EL (cell line): ENCODE data around the gene ITK.

Experiments
- DNase-seq: peaks from one replicate; pipeline ENCODE4 v3.0.0-alpha.2; 2016

ITK gene

GRCh38 chr5:157284458-157285212 lies 104.0 kb downstream of the ITK start:
- DNase-seq, result no peak

- no peak for DNase-seq
Measured at GRCh38 chr5:157285310-157286035, 104.8 kb downstream of the ITK start.

GRCh38 chr5:157286761-157287211 lies 106.1 kb downstream of the ITK start:
- DNase-seq, result no peak

DNA sequence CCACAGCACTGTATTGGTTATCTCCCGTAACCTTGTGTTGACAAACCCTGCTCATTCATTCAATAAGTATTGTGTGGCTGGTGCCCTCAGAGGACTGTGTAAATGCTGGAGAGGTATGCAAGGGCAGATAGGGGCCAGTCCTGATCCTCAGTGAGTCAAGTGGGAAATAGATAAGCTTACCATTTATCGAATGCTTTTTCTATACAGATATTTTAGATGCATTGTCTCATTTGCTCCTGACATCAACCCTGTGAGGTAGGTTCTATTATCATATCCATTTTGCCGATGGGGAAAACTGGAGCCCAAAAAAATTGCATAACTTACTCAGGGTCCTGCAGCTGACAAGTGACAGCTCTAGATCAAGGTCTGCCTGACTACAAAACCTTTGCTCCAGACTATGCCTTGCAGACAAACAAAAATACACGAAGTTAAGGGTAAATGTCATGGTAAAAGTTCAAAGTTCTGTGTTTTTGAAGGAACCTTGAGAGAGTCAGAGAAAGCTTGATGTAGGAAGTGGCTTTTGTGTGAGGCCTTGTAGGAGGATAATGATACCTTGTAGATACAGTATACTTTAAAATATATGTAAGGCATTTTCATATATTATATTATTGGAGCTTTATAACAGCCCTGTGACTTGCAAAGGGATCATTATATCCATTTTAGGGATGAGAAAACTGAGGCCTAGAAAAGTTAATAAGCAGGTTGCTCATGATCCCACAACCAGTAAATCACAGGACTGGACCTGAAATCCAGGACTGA lies 107.9 kb downstream of the ITK start:
- DNase-seq, result no peak

- no peak for DNase-seq
Measured at GRCh38 chr5:157289164-157289819, 108.7 kb downstream of the ITK start.

GRCh38 chr5:157290156-157290980 lies 109.7 kb downstream of the ITK start:
- peak; percentile 86 for DNase-seq

DNA sequence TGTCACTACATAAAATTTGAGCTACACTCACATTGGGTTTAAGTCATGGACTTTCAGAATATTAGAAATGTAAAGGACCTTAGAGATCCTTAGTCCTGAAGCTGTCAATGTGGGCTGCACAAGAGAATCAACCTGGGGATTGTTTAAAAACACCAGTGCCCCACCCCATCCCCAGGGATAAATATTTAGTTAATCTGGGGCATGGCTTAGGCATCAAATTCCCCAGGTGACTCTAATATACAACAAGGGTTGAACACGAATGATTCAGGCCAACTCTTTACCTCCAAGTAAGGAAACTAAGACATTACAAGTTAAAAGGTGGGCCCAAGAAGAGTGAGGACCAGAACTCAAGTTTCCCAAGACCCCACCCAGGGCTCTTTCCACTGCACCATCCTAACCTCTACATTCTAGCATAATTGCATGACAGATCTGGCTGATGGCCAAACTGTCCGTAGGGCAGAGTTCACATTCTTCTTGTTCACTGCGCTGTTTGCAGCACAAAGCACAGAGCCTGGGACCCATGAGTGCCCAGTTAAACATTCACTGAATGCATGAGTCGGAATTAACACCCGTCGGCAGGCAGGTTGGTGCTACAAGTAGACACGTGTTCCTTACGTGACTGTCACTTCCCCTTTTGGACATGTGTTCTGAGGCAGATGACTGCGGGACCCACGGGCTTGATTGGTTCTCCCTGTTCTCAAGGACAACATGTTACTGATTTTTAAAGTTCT lies 110.5 kb downstream of the ITK start:
- DNase-seq, result peak; percentile 79

- no peak for DNase-seq
Measured at GRCh38 chr5:157292599-157292998, 112.0 kb downstream of the ITK start.

- DNase-seq, result no peak
Measured at GRCh38 chr5:157294407-157295091, 113.9 kb downstream of the ITK start.

DNA sequence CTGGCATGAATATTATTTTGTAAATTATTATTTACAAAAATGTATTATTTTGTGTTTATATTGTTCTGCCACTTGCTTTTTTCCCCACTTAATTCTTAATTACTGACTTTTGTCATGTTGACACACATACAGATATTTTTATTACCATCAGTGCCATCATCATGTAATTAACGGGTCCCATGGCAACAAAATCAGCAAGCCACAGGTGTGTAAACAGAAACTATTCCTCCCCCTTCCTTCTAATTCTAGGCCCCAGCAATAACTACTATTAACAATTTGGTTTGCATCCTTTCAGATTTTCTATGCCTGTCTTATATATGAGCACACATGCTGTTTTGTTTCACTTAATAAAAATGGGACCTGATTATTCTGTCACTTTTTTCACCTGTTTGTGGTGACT lies 114.6 kb downstream of the ITK start:
- DNase-seq, result no peak

DNA sequence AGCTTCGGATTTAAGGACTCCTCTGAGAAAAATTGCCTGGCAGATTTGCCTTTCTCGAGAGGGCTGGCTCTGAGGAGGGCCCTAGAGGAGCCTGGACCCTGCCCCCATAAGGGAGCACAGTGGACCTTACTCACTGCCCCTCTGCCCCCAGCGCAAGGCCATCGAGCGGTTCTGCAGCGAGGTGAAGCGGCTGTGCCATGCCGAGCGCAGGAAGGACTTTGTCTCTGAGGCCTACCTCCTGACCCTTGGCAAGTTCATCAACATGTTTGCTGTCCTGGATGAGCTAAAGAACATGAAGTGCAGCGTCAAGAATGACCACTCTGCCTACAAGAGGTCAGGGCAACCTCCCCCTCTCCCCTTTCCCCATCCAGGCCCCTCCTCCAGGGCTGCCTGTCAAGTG lies 119.9 kb downstream of the ITK start:
- no peak for DNase-seq

DNA sequence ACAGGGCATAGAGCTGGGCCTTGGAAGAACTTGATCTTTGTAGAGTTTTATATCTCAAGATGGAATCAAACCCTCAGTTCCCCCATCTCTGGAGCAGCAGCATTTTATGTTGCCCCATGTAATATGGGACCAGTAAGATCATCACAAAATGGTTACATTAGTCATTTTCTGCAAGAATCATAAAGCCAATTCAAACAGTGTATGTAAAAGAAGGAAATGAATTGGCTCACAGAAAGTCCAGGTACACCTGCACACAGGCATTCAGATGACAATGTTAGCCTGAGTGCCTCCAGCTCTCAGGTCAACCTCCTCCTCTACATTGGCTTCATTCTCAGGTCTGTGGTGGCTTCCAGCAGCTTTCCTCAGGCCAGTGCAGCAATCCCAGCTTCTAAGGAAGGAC lies 120.4 kb downstream of the ITK start:
- no peak for DNase-seq

GRCh38 chr5:157303023-157303422 lies 122.4 kb downstream of the ITK start:
- DNase-seq, result no peak

GRCh38 chr5:157303667-157304327 lies 123.2 kb downstream of the ITK start:
- no peak for DNase-seq
